Measurements from ENCODE around the gene ISCA2. TPM values are rescaled to one million over a fixed set of nuclear protein-coding genes. Genes with fewer than 3 reads are reported as not detected.

Gene ISCA2
- total RNA-seq, 2 donors from 2014 or later = 23.5 to 25.5 TPM

- H3K27me3 ChIP-seq (replicated peaks; ENCODE audit: insufficient read depth) = no peaks in the 10 kb centered on the region
- no peaks in the 10 kb centered on the region for H3K9me3 ChIP-seq
- DNase-seq (ENCODE audit: low spot score) = no peak
- H3K27ac ChIP-seq = no peak overlapping the region
- H3K4me3 ChIP-seq = no peak overlapping the region
- H3K36me3 ChIP-seq = no peaks in the 10 kb centered on the region
- H3K4me1 ChIP-seq (replicated peaks) = no peaks in the 10 kb centered on the region
- TF ChIP-seq, protein P1, sequence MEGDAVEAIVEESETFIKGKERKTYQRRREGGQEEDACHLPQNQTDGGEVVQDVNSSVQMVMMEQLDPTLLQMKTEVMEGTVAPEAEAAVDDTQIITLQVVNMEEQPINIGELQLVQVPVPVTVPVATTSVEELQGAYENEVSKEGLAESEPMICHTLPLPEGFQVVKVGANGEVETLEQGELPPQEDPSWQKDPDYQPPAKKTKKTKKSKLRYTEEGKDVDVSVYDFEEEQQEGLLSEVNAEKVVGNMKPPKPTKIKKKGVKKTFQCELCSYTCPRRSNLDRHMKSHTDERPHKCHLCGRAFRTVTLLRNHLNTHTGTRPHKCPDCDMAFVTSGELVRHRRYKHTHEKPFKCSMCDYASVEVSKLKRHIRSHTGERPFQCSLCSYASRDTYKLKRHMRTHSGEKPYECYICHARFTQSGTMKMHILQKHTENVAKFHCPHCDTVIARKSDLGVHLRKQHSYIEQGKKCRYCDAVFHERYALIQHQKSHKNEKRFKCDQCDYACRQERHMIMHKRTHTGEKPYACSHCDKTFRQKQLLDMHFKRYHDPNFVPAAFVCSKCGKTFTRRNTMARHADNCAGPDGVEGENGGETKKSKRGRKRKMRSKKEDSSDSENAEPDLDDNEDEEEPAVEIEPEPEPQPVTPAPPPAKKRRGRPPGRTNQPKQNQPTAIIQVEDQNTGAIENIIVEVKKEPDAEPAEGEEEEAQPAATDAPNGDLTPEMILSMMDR (IDR thresholded peaks at IDR 0.05) = peak in 2 of 4 experiments; percentile 5 to 45
- TF ChIP-seq POLR2A (IDR thresholded peaks at IDR 0.05) = no peak
- TF ChIP-seq POLR2AphosphoS5 (IDR thresholded peaks at IDR 0.05) = no peak
- intact Hi-C loops (cut with DNase I) = no loop called here
- WGBS = 56% methylated on average over 10 of the region's 10 CpGs
These were observed 34.1 kb upstream of the ISCA2 start for GRCh38 chr14:74459289-74459946.

GRCh38 chr14:74459976-74460375, 33.6 kb upstream of the ISCA2 start:
- TF ChIP-seq POLR2A (IDR thresholded peaks at IDR 0.05) (no peak), POLR2AphosphoS5 (IDR thresholded peaks at IDR 0.05) (no peak)
- TF ChIP-seq, protein P1 (IDR thresholded peaks at IDR 0.05) = no peak
- H3K27me3 ChIP-seq (replicated peaks; ENCODE audit: insufficient read depth) = no peaks in the 10 kb centered on the region
- no peak overlapping the region for H3K4me3 ChIP-seq
- no peak for DNase-seq (ENCODE audit: low spot score)
- H3K27ac ChIP-seq = no peak overlapping the region
- 83% methylated on average over 6 of the region's 6 CpGs for WGBS
- H3K36me3 ChIP-seq = no peaks in the 10 kb centered on the region
- no peaks in the 10 kb centered on the region for H3K9me3 ChIP-seq
- H3K4me1 ChIP-seq (replicated peaks) = no peaks in the 10 kb centered on the region
- intact Hi-C loops (cut with DNase I) = no loop called here

DNA sequence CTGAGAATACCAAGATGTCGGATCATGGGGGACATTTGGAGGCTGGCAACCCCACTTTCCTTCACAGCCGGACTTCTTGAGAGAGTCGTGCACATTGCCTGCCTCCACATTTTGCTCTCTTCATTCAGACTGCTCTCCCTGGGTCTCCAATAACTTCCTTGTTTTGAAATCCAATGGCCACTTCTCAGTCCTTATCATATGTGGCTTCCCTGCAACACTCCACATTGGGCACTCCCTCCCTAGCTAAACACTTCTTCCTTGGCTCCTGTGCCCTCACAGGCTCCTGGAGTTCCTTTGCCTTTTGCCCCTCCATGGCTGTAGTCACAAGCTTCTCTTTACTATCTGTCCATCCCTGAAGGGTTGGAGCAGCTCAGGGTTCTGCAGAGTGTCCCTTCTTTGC, 30.6 kb upstream of the ISCA2 start:
- Histone ChIP-seq H3K27ac (no peak overlapping the region), H3K27me3 (replicated peaks; ENCODE audit: insufficient read depth) (no peaks in the 10 kb centered on the region), H3K9me3 (no peaks in the 10 kb centered on the region), H3K4me3 (no peak overlapping the region), H3K4me1 (replicated peaks) (no peaks in the 10 kb centered on the region), H3K36me3 (no peaks in the 10 kb centered on the region)
- DNase-seq (ENCODE audit: low spot score) = no peak
- intact Hi-C loops (cut with DNase I) = no loop called here
- WGBS = 95% methylated on average over 3 of the region's 3 CpGs
- TF ChIP-seq POLR2A (IDR thresholded peaks at IDR 0.05) (no peak), POLR2AphosphoS5 (IDR thresholded peaks at IDR 0.05) (no peak)
- TF ChIP-seq, protein P1 (IDR thresholded peaks at IDR 0.05) = no peak

DNA sequence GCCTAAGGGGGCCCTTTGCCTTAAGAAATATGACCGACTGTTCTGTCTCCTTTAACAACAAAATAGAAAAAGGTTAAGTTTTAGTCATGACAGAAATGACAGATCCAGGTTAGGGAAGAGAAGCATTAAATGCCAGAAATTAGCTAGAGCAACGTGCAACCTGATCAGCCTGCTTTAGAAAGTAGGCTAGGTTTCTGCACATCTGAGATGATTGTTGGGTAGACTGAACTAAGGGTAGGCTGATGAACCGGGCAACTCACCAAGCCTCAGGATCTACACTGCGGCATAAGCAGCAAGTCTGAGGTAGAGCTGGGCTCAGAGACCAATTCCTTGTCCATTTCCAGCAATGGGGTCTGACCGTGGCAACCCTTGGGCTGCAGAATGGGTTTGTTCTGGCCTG, 29.9 kb upstream of the ISCA2 start:
- no peak overlapping the region for H3K4me3 ChIP-seq
- H3K27ac ChIP-seq = no peak overlapping the region
- H3K36me3 ChIP-seq = no peaks in the 10 kb centered on the region
- TF ChIP-seq, protein P1 (IDR thresholded peaks at IDR 0.05) = no peak
- no peak for TF ChIP-seq POLR2A (IDR thresholded peaks at IDR 0.05)
- TF ChIP-seq POLR2AphosphoS5 (IDR thresholded peaks at IDR 0.05) = no peak
- H3K4me1 ChIP-seq (replicated peaks) = no peaks in the 10 kb centered on the region
- intact Hi-C loops (cut with DNase I) = no loop called here
- WGBS = 78% methylated on average over 5 of the region's 5 CpGs
- no peaks in the 10 kb centered on the region for H3K27me3 ChIP-seq (replicated peaks; ENCODE audit: insufficient read depth)
- H3K9me3 ChIP-seq = no peaks in the 10 kb centered on the region
- DNase-seq (ENCODE audit: low spot score) = no peak

DNA sequence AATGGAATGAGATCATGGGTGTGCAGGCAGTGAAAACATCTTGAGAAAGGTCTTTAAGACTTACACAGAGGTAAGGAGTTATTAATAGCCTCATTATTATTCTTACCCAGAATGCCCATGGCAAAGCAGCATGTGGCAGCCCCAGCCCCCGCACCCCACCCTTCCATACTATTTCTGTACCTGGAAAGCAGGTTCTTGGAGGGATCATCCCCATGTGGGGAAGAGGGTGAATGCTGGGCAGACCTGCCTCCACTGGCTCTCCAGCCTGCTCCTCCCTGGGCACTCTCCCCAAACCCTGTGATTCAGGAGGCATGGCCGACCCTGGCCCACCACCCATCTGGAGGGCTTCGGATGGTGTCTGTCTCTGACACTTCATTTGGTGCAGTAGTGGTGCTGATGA, 28.8 kb upstream of the ISCA2 start:
- DNase-seq (ENCODE audit: low spot score) = no peak
- no peaks in the 10 kb centered on the region for H3K36me3 ChIP-seq
- intact Hi-C loops (cut with DNase I) = no loop called here
- no peak overlapping the region for H3K4me3 ChIP-seq
- 98% methylated on average over 3 of the region's 3 CpGs for WGBS
- no peaks in the 10 kb centered on the region for H3K4me1 ChIP-seq (replicated peaks)
- TF ChIP-seq, protein P1 (IDR thresholded peaks at IDR 0.05) = no peak
- no peak for TF ChIP-seq POLR2AphosphoS5 (IDR thresholded peaks at IDR 0.05)
- no peak for TF ChIP-seq POLR2A (IDR thresholded peaks at IDR 0.05)
- no peaks in the 10 kb centered on the region for H3K27me3 ChIP-seq (replicated peaks; ENCODE audit: insufficient read depth)
- H3K27ac ChIP-seq = no peak overlapping the region
- H3K9me3 ChIP-seq = no peaks in the 10 kb centered on the region
